CD4-positive, alpha-beta memory T cell (primary cell): ENCODE results near the gene SLC22A31. TPM values are rescaled to one million over a fixed set of nuclear protein-coding genes. Genes with fewer than 3 reads are reported as not detected.
"Not testable (repeated sequence)": the region's sequence is repeated elsewhere in the genome, so short reads cannot be mapped to it uniquely, and the experiment has no call there.

ENCODE experiments used
- CTCF ChIA-PET: fragments of 350-600 bp; sonication (Branson Sonifier 250); formaldehyde crosslinking; loops from one replicate; lab custom pipeline; 2021; ENCODE audit warnings: inconsistent platforms; ENCODE audit not compliant: partially characterized antibody; lab: Charles Lee
- POLR2A ChIA-PET: fragments of 350-600 bp; sonication (Branson Sonifier 250); formaldehyde crosslinking; loops from one replicate; lab custom pipeline; 2021; ENCODE audit not compliant: partially characterized antibody; lab: Charles Lee
- DNase-seq, 5 donors: peaks; one replicate each; pipeline versions ENCODE4 v3.0.0 to v3.0.0-alpha.2; 2020 to 2022; ENCODE audit warnings: mixed read lengths in 1 of 5
- H3K27ac ChIP-seq: one replicate; pipeline ENCODE4 v1.7.0; 2013; ENCODE audit warnings: low read depth, low read length
- H3K27me3 ChIP-seq: 2 replicates; pipeline ENCODE4 v1.7.0; 2013; ENCODE audit warnings: mild to moderate bottlenecking, low read length, moderate library complexity; ENCODE audit not compliant: insufficient read depth
- H3K36me3 ChIP-seq: 2 replicates; pipeline ENCODE4 v1.7.0; 2013; ENCODE audit warnings: mild to moderate bottlenecking, low read length, moderate library complexity; ENCODE audit not compliant: insufficient read depth
- H3K4me1 ChIP-seq: 2 replicates; pipeline ENCODE4 v1.7.0; 2013; ENCODE audit warnings: mild to moderate bottlenecking, low read length, moderate library complexity; ENCODE audit not compliant: insufficient read depth
- H3K4me3 ChIP-seq, 2 donors: one replicate each; pipeline ENCODE4 v1.7.0; 2013; ENCODE audit warnings: low read length in 2 of 2, mild to moderate bottlenecking in 1 of 2
- H3K9me3 ChIP-seq, 2 donors: one replicate each; pipeline ENCODE4 v1.7.0; 2013; ENCODE audit warnings: low read length in 2 of 2, control low read depth in 1 of 2; ENCODE audit not compliant: control insufficient read depth in 1 of 2
- H3K27ac Mint-ChIP-seq, 7 donors: one replicate each; pipeline ENCODE4 v1.8.0; 2020 to 2021; ENCODE audit warnings: mixed read lengths in 7 of 7, mild to moderate bottlenecking in 6 of 7, inconsistent platforms in 3 of 7, moderate library complexity in 3 of 7
- H3K27me3 Mint-ChIP-seq, 2 donors: one replicate each; pipeline ENCODE4 v1.8.0; 2020 to 2021; ENCODE audit warnings: mixed read lengths in 2 of 2
- H3K36me3 Mint-ChIP-seq, 2 donors: one replicate each; pipeline ENCODE4 v1.8.0; 2020 to 2021; ENCODE audit warnings: mixed read lengths in 2 of 2, inconsistent platforms in 1 of 2, mild to moderate bottlenecking in 1 of 2
- H3K4me1 Mint-ChIP-seq, 4 donors: one replicate each; pipeline ENCODE4 v1.8.0; 2020 to 2021; ENCODE audit warnings: mixed read lengths in 4 of 4, mild to moderate bottlenecking in 1 of 4
- H3K4me3 Mint-ChIP-seq, 8 donors: one replicate each; pipeline ENCODE4 v1.8.0; 2020 to 2021; ENCODE audit warnings: mixed read lengths in 8 of 8, mild to moderate bottlenecking in 7 of 8, moderate library complexity in 6 of 8, inconsistent platforms in 3 of 8
- H3K9me3 Mint-ChIP-seq, 8 donors: one replicate each; pipeline ENCODE4 v1.8.0; 2020 to 2021; ENCODE audit warnings: mixed read lengths in 8 of 8, mild to moderate bottlenecking in 5 of 8, inconsistent platforms in 3 of 8, moderate library complexity in 1 of 8
- intact Hi-C: fragments of 100-400 bp; cut with micrococcal nuclease; formaldehyde crosslinking; loops from one replicate; pipeline ENCODE4 v1.15.1; 2023
- polyA plus RNA-seq, 2 donors: library from polyadenylated mRNA; unstranded; fragments of 300-500 nt; fragmentation: Illumina TruSeq; gene quantifications; one replicate each; pipeline ENCODE4 v1.2.3, GENCODE V29; 2021
- total RNA-seq, 2 experiments: library from RNA; stranded (reverse); gene quantifications; one replicate each; pipeline ENCODE4 v1.2.3, GENCODE V29; 2021

Gene SLC22A31
- total and polyA plus RNA-seq, 4 experiments from 2014 or later: 0.32 to 0.48 (median 0.44) TPM; not detected in 1

DNA sequence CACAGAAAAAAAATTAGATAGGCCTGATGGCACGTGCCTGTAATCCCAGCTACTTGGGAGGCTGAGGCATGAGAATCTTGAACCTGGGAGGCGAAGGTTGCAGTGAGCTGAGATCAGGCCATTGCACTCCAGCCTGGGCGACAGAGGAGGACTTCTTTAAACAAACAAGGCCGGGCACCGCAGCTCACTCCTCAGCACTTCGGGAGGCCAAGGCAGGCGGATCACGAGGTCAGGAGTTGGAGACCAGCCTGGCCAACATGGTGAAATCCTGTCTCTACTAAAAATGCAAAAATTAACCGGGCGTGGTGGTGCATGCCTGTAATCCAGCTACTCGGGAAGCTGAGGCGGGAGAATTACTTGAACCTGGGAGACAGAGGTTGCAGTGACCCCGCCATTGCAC lies 43.9 kb upstream of the SLC22A31 start:
- H3K27me3 ChIP-seq, H3K4me3 ChIP-seq, H3K36me3 ChIP-seq, H3K27me3 Mint-ChIP-seq, H3K36me3 Mint-ChIP-seq, DNase-seq, POLR2A ChIA-PET, H3K27ac ChIP-seq, H3K9me3 Mint-ChIP-seq, H3K9me3 ChIP-seq: not testable (repeated sequence)
- intact Hi-C loops: loop anchor here (5.0 kb wide), 1 partner anchor 1292 kb away; the partner anchor contains the start of gene BANP
- peaks cover 8 to 38% (median 23%) of the 10 kb centered on the region in 4 donors for H3K4me1 Mint-ChIP-seq
- peak overlapping the region in 1 of 8 donors; percentile 61 for H3K4me3 Mint-ChIP-seq
- CTCF ChIA-PET: interaction anchor here (2.5 kb wide), 1 partner anchor 45 kb away, joined by 7 read pairs; no protein-coding TSS in a partner anchor
- peaks cover 23% of the 10 kb centered on the region for H3K4me1 ChIP-seq
- H3K27ac Mint-ChIP-seq: peak overlapping the region in 3 of 7 donors; percentile 19 to 82 (median 63)

DNA sequence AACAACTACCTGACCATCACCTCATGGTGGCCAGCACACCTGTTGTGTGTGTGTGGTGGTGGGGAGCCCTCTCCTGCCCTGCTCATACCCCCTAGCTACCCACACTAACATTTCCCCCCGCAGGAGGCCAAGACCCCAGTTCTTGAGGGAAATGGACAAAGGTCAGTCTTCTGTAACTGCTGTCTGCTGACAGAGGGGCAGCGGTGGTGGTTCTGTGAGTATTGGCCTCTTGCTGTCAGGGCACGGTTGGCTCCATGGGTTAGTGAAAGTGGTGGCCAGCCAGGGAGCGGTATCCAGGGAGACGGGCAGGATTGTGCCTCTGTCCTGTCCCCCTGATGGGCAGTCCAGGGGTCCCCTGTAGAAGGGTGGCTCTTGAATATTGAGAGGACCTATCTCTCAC lies 43.3 kb upstream of the SLC22A31 start:
- Histone ChIP-seq H3K36me3 (no peaks in the 10 kb centered on the region), H3K4me3 (no peak overlapping the region), H3K9me3 (no peaks in the 10 kb centered on the region), H3K27ac (no peak overlapping the region), H3K4me1 (peaks cover 23% of the 10 kb centered on the region), H3K27me3 (no peaks in the 10 kb centered on the region)
- H3K27me3 Mint-ChIP-seq: no peaks in the 10 kb centered on the region
- no peaks in the 10 kb centered on the region for H3K9me3 Mint-ChIP-seq
- intact Hi-C loops: loop anchor here (5.0 kb wide), 1 partner anchor 1291 kb away; the partner anchor contains the start of gene BANP
- peaks cover 8 to 38% (median 20%) of the 10 kb centered on the region in 4 donors for H3K4me1 Mint-ChIP-seq
- DNase-seq: no peak
- POLR2A ChIA-PET: interaction anchor here (0.8 kb wide), 1 partner anchor 318 kb away, joined by 3 read pairs; no protein-coding TSS in a partner anchor
- CTCF ChIA-PET: interaction anchor here (2.5 kb wide), 1 partner anchor 45 kb away, joined by 7 read pairs; no protein-coding TSS in a partner anchor
- peak overlapping the region in 1 of 8 donors; percentile 43 for H3K4me3 Mint-ChIP-seq
- H3K36me3 Mint-ChIP-seq: peaks cover 0 to 6% of the 10 kb centered on the region in 2 donors
- peak overlapping the region; percentile 36 to 94 (median 79) for H3K27ac Mint-ChIP-seq

DNA sequence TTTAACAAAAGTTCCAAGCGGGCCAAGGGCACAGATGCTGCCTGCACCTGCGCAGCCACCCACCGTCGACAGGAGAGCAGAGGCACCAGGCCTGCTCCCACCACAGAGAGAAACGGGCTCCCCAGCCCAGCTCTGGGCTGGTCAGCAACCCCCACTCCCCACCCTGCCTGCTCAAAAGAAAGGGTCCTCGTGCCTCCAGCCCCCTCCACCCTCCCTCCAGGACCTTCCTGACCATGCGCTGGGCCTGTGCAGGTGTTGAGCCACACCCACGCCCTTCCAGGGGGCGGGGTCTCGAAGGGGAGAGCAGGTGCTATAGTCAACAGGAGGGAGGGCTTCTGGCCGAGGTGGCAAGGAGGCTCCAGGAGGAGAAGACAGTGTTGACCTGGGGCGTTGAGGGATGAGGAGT lies 42.5 kb upstream of the SLC22A31 start:
- no peaks in the 10 kb centered on the region for H3K36me3 ChIP-seq
- peaks cover 19% of the 10 kb centered on the region for H3K4me1 ChIP-seq
- H3K27me3 ChIP-seq: no peaks in the 10 kb centered on the region
- H3K4me3 Mint-ChIP-seq: peak overlapping the region in 5 of 8 donors; percentile 13 to 53 (median 21)
- no peak overlapping the region for H3K27ac ChIP-seq
- peaks cover 0 to 6% of the 10 kb centered on the region in 2 donors for H3K36me3 Mint-ChIP-seq
- no peaks in the 10 kb centered on the region for H3K9me3 Mint-ChIP-seq
- POLR2A ChIA-PET: interaction anchor here (0.5 to 3.0 kb wide), 3 partner anchors 72 to 624 kb away, joined by 3 to 17 read pairs (median 3); no protein-coding TSS in a partner anchor
- H3K27me3 Mint-ChIP-seq: no peaks in the 10 kb centered on the region
- peak overlapping the region; percentile 79 to 94 (median 82) for H3K27ac Mint-ChIP-seq
- no peak for DNase-seq
- CTCF ChIA-PET: no interaction called here
- H3K4me3 ChIP-seq: no peak overlapping the region
- no peaks in the 10 kb centered on the region for H3K9me3 ChIP-seq
- peaks cover 9 to 38% (median 19%) of the 10 kb centered on the region in 4 donors for H3K4me1 Mint-ChIP-seq
- intact Hi-C loops: loop anchor here (5.0 kb wide), 1 partner anchor 1290 kb away; the partner anchor contains the start of gene BANP

DNA sequence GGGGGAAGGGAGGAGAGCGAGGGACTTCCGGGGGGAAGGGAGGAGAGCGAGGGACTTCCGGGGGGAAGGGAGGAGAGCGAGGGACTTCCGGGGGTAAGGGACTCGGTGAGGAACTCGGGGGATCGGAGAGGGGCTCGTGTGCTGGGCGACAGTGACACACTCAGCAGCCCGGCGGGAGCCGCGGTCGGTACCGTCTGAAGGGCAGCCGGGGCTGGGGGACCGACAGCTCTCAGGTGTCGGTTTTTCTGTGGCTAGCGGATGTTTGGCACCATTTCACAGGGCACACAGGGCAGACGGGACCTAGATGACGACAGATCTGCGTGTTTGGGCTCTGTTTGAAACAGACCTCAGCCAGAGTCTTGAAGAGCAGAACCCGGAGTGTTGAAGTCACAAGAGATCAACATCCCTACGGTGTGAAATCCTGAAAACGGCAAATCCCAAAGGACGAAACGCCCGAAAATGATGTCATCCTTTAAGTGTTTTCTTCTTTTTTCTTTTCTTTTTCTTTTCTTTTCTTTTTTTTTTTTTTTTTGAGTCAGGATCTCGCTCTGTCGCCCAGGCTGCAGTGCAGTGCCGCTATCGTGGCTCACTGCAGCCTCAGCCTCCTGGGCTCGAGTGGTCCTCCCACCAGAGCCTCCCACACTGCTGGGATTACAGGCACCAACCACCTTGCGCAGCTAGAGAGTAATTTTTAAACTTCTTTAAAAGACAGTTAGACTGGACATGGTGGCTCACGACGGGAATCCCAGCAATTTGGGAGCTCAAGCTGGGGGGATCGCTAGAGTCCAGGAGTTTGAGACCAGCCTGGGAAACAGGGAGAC lies 41.1 kb upstream of the SLC22A31 start:
- no peaks in the 10 kb centered on the region for H3K9me3 Mint-ChIP-seq
- peak; percentile 92 to 97 (median 93) for DNase-seq
- POLR2A ChIA-PET: interaction anchor here (0.9 to 3.0 kb wide), 12 partner anchors 24 to 632 kb away, joined by 3 to 17 read pairs (median 4); partner anchors contain the start of genes APRT, SPG7, TCF25 and ZNF778
- peaks cover 0 to 6% of the 10 kb centered on the region in 2 donors for H3K36me3 Mint-ChIP-seq
- H3K27ac ChIP-seq: peak overlapping the region; percentile 91
- no peaks in the 10 kb centered on the region for H3K27me3 Mint-ChIP-seq
- H3K4me1 Mint-ChIP-seq: peaks cover 8 to 36% (median 18%) of the 10 kb centered on the region in 4 donors
- peak overlapping the region; percentile 95 to 100 (median 99) for H3K27ac Mint-ChIP-seq
- peak overlapping the region; percentile 90 to 98 (median 96) for H3K4me3 Mint-ChIP-seq
- H3K4me3 ChIP-seq: peak overlapping the region; percentile 73 to 80
- CTCF ChIA-PET: interaction anchor here (0.7 to 3.3 kb wide), 10 partner anchors 24 to 323 kb away, joined by 3 to 19 read pairs (median 4); partner anchors contain the start of genes SPG7 and ZNF778
- no peaks in the 10 kb centered on the region for H3K36me3 ChIP-seq
- no peaks in the 10 kb centered on the region for H3K27me3 ChIP-seq
- H3K9me3 ChIP-seq: no peaks in the 10 kb centered on the region
- H3K4me1 ChIP-seq: peaks cover 13% of the 10 kb centered on the region
- intact Hi-C loops: loop anchor here (1.0 to 5.0 kb wide), 5 partner anchors 24 to 1289 kb away; partner anchors contain the start of genes ANKRD11, BANP, RPL13 and ZNF778

DNA sequence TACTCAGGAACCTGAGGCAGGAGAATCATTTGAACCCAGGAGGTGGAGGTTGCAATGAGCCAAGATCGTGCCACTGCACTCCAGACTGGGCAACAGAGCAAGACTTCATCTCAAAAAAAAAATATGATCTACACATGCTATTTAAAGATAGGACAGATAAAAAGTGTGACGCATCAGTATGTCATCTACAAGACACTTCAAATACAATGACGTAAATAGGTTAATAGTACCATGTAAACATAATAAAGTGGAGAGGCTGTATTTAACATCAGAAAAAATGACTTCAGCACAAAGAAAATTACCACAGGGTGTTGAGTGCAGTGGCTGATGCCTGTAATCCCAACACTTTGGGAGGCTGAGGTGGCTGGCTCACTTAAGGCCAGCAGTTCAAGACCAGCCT lies 37.4 kb upstream of the SLC22A31 start:
- Mint-ChIP-seq H3K9me3 (no peaks in the 10 kb centered on the region), H3K36me3 (peaks cover 11 to 15% of the 10 kb centered on the region in 2 donors)
- POLR2A ChIA-PET: no interaction called here

GRCh38 chr16:89233678-89234490 lies 33.5 kb upstream of the SLC22A31 start:
- DNase-seq: no peak
- Mint-ChIP-seq H3K4me3 (no peak overlapping the region), H3K9me3 (peaks cover 0 to 8% (median 3%) of the 10 kb centered on the region in 8 donors), H3K4me1 (peaks cover 0 to 3% (median 0%) of the 10 kb centered on the region in 4 donors), H3K27ac (peak overlapping the region in 1 of 7 donors; percentile 29), H3K27me3 (no peaks in the 10 kb centered on the region), H3K36me3 (peaks cover 28 to 30% of the 10 kb centered on the region in 2 donors)
- CTCF ChIA-PET: no interaction called here
- Histone ChIP-seq H3K36me3 (peaks cover 20% of the 10 kb centered on the region), H3K9me3 (peaks cover 3% of the 10 kb centered on the region in 2 donors), H3K27me3 (no peaks in the 10 kb centered on the region), H3K4me3 (no peak overlapping the region), H3K4me1 (no peaks in the 10 kb centered on the region), H3K27ac (no peak overlapping the region)
- intact Hi-C loops: no loop called here
- POLR2A ChIA-PET: no interaction called here

More for the DNA sequence above, 37.4 kb upstream of the SLC22A31 start:
- no peak overlapping the region for H3K27ac ChIP-seq
- peaks cover 6 to 20% (median 11%) of the 10 kb centered on the region in 4 donors for H3K4me1 Mint-ChIP-seq
- intact Hi-C loops: no loop called here
- H3K27ac Mint-ChIP-seq: peak overlapping the region in 2 of 7 donors; percentile 47 to 65
- H3K36me3 ChIP-seq: no peaks in the 10 kb centered on the region
- peaks cover 13% of the 10 kb centered on the region for H3K4me1 ChIP-seq
- peak overlapping the region in 1 of 8 donors; percentile 15 for H3K4me3 Mint-ChIP-seq
- H3K9me3 ChIP-seq: no peaks in the 10 kb centered on the region
- DNase-seq: no peak
- CTCF ChIA-PET: no interaction called here
- H3K27me3 Mint-ChIP-seq: no peaks in the 10 kb centered on the region
- H3K4me3 ChIP-seq: no peak overlapping the region
- no peaks in the 10 kb centered on the region for H3K27me3 ChIP-seq
